GM21515 (cell line): Measurements from ENCODE around the gene ABI3BP.

Experiments used
- ATAC-seq: cut with Tn5 transposase; IDR thresholded peaks from one replicate; pipeline ENCODE4 v1.9.1; 2021; ENCODE audit not compliant: unreplicated experiment

ABI3BP gene

DNA sequence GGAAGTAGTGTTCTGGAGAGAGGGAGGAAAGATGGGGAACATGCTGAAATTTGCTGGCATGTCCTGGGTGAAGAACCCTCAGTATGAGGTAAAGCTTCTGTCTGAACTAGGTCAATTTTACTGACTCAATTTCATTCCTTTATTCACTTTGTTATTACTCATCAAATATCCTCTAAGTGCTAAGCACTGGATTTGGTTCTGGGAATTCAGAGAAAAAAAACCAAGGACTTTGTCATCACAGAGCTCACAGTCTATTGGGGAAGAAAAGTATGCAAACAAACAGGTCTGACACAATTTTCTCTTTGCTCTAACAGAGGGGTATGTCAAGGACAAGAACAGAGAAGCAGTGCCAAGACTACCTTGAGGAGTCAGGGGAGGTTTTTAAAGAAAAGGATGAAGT is 215.9 kb downstream of the ABI3BP start:
- ATAC-seq, result no peak

DNA sequence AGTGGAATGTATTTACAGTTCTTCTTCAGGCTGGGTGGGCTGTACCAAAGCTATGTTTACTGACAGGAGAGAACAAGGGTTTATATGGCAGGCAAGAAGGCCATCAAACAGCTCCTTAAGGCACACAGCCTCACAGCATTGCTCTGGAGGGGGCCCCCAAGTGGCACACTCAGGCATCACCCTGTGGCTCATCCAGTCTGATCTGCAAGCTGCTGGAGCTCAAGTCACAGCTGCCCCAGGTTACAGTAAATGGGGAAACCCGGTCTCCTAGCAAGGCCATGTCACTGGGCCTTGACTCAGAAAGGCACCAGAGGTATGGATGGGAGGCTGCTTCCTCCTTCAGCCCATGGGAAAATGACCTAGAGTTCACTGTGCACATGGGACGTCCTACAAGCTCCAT is 216.5 kb downstream of the ABI3BP start:
- ATAC-seq, result no peak

DNA sequence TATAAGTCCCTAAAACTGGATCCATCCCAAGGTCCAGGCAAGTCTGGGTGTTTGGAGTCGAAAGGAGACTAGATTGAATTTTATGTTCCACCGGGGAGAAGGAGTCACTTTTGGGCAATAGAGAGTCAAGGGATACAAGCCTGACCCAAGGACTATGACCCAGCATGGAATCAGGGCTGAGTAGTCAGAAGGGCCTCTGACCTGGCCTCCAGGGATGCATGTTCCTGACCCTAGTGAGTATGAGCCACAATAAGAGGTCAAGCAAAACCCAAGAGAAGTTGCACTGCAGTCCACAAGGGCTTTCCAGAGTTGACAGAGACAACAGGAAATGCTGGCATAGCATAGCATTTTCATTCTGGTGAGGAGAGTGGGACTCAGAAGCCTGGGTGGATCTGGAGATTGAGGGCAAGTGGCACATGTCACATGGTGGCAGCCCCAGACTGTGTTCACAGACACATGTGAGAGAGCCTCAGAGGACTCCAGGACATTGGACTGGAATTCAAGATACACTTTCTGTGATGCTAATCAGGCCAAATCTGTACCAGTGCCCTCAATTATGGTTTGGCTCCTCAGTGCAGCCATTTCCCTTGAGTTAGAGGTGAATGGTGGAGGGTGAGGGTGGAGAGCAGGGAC is 217.0 kb downstream of the ABI3BP start:
- no peak for ATAC-seq

DNA sequence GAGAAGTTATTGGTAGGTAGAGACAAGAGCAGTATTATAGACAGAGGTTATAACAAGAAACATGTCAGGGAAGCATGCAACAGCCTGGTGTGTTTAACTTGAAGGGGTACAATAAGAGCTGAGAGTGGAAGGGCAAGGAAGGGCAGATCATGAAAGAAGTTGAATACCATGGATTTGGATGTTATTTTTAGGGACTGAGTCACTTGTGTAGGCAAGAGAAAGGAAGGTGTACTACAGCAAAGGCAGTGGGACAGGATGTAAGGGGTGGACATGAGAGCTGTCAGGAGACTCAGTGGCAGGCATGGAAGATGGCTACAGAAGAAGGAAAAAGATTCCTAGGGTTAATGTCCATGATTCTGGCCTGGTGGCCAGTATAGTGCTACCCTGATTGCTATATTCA is 217.6 kb downstream of the ABI3BP start:
- ATAC-seq, result no peak

DNA sequence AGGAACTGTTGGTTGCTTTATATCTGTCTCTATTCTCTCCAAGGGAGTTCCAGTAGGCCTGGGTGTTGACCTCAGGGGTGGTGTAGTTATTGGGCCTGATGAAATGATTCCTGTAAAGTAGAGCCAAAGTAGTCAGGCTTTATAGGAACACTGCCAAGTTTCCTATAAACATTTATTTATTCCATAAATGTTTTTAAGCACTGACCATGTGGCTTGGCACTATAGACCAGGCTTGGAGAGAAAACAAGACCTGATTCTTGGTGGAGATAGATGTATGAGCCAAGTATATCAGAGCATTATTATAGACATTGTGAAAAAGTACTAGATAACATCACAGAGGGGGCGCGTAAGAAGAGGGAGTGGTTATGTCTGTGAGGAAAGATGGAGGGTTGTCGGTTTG is 218.0 kb downstream of the ABI3BP start:
- ATAC-seq, result no peak

DNA sequence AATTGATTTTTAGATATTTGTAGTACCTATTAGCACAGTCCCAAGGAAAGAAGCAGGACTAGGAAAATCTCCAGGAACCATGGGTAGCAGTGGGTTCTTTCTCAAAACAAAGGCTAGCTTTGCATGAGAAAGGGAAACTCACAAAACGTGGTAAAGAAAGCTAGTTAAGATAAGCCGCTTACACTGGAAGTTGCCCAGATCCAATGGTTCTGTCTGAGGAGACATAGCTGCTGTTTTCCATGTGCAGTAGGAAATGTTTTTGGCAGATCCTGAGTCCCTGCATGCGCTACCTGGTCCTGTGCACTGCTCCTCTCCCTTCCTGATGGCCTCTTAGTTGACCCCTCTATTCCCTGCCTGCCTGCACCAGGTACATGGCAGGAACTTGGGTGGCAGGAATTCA is 223.5 kb downstream of the ABI3BP start:
- no peak for ATAC-seq

DNA sequence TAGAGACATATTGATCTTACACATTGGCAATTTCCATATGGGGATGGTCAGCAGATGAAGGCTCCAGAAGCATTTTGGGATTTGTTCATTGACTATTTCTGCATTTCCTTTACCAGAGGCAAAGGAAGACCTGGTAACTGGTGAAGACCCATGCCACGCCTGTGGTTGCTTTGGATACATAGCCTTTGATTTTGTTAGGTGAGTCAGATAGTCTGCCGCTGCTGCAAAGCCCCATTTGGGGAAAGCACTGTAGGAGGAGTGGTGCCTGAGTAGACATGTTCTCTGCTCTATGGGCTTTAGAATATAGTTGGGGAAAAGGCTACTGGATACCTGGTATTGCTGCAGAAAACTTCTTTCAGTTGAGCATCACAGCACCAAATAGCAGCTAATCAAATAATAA is 227.2 kb downstream of the ABI3BP start:
- no peak for ATAC-seq

DNA sequence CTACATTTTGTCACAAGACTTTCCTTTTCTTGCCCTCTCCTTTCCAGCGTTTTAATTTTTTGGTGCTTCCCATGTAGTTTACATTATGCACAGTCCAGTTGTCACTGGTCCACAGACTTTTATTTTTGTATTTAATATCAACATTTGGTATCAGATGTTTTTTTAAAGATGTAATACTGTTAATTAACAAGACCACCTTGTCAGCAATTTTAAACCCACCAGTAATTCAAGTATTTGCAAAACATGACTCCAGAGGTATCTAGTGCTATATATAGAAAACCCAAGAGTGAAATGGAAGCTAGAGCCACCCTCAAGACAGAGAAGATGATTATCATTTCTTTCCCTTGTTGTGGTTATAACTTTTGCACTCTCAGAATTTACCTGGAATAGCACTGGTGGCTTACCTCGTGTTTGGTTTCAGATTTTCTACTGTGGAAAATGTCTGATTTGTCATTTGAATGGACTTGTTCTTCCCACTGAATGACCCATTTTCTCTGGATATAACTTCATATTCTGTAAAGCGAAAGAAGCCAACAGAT is 227.7 kb downstream of the ABI3BP start:
- ATAC-seq, result no peak

DNA sequence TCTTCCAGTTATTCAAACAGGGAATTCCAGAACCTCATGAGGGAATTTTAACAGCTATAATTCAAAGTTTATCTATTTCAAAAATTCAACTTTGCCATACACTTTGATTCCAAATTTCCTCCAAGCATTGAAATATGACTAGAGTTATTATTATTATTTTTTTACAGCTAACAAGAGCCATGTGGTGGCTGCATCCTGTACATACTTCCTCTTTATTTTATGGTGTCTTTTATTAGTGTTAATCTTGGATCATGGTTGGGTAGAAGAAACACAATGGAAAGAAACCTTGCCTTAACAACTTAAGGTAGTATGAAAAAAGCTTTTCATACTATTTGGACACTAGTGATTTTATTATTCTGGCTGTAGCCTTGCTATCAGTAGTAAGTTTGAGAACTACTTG is 231.3 kb downstream of the ABI3BP start:
- ATAC-seq, result no peak

DNA sequence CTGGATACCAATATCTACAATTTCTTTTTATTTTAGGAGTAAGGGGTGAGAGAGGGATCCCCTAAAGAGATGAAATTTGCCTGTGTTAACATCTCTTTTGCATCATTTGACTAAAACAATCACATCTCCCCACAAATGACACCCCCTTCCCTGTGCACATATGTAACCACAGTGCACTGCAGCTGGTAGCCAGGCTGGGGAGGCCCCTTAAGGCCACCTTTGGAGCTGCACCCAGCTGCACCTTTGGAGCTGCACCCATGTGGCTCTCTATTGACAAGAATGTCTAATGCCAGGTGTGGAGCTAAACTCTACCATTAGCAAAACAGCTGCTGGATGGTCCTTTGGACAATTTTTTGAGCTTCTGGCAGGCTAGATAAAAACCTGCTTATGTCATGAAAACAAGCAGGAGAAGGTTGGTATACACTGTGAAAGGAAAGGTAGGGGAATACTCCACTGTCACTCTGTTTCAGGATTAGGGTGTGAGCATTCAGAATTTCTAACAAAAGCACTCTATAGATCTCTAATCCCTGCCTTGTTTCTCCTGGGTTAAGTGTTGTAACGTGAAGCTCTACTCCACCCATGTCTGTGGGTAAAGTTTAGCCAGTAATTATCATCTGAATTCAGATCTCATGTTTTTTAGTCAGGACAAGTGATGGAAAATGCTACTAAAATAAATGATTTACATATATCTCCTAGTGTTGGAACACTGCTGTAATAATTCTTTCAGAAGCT is 231.8 kb downstream of the ABI3BP start:
- peak; percentile 91 for ATAC-seq

DNA sequence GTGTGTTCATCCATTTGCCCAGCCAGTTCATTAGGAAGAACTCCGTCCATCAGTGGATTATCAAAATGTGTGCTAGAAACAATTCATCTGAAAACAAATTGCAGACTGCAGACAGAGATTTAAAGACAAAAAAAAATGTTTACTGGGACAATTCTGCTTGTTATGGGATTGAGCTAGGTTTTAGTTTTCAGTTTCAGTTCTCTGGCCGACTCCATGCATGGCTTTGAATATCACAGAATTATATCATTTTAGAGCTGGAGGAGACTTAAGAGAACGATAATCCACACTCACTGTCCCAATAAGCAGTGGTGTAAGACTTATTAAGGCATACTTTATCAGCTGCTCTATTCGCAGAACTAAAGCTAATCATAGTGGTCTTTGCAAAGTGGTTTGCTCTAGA is 232.8 kb downstream of the ABI3BP start:
- no peak for ATAC-seq

DNA sequence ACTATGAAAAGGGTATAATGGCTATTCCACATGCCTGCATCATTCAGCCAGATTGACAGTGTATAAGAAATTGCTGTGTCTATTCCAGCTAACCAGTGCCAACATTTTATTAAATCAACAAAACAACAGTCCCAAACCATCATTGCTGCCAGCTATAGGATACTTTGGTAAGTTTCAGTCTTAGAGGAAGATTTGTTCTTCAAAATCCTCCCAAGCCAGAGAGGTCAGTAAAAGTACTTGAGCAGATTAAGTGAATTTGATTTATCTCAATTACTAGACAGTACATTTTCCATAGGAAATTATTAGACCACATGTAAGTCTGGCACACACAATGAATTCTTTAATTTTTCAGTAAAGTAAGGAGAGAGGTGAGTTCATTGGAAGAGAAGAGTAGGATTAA is 233.3 kb downstream of the ABI3BP start:
- no peak for ATAC-seq

DNA sequence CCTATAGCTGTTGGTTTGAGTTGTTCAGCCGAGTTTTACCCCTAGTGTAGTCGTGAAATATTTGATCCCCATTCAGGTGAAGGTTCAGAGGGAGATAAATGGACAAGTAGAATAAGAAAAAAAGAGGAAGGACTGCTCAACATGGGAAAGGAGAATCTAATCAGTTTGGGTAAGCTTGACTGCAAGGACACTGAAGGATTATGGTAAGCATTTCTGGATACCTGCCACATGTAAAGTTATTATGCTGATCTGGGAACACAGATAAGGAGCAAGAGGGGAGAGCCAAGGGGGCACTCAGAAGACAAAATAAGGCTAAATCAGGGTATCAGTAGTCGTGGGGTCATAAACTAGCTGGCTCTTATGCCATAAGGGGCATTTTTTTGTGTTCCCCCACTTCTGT is 234.1 kb downstream of the ABI3BP start:
- ATAC-seq, result no peak

DNA sequence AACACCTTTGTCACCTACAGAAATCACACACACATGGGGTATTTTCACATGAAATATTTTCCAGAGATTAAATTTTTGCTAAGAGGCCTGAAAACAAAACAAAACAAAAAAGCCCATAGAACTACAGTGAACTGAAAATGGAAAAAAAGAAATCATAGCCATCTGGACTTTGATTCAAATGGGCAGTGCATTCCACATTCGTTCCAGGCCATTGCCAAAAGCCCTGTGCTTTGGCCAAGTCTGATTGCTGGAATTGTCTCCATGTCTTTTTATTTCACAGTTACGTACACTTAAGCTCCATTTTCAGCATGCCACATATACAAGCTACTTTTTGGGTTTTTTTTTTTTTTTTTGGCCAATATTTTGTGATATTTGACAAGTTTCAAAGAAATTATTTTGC is 236.8 kb downstream of the ABI3BP start:
- ATAC-seq, result no peak

DNA sequence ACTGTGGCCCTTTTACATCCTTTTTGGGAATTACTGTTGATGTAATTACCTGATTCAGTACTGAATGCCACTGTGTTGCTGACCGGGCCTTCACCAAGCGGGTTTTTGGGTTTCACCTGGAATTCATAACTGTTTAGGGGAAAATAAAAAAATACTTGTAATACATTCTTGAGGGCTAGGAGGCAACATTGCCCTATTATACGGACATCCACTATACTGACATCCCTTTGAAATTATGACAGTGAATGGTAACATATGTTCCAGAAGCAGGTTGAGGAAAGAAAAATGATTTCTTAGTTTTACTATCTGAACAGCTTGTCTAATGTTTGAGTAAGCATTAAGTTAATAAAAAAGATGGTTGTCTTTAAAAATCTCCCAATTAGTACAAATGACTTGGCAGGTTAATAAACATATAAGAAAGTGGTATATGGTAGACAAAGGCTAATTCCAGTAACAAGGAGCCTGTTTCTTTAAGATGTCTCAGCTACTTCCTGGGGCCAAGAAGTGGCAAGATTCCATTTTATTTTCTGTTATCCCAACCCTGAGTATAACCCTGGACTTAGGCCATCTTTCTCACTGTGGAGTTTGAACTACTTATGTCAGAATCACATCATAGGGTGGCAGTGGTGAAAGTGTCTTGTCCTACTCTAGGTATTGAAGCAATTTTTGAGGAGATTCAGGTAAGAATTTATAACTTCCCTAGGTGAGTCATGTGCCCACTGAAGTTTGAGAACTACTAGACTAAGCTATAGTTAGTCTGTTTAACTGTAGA is 238.5 kb downstream of the ABI3BP start:
- no peak for ATAC-seq

DNA sequence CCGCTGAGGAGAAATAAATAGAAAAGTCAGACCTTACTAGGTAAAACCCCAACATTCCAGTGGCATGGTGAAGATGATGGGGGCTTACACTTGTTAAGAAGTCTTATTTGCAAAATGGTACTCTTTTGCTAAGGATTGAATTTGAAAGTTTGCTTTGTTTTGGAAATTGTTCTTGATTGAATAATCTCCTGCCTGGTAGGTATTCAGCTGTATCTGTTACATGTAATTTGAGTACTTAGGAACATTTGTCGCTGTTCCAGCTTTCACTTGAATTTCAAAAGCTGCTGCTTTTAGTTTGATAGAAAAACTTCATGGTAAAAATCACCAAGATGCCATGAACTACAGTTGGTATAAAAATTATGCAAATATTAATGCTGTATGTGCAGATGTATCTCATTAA is 239.4 kb downstream of the ABI3BP start:
- no peak for ATAC-seq

DNA sequence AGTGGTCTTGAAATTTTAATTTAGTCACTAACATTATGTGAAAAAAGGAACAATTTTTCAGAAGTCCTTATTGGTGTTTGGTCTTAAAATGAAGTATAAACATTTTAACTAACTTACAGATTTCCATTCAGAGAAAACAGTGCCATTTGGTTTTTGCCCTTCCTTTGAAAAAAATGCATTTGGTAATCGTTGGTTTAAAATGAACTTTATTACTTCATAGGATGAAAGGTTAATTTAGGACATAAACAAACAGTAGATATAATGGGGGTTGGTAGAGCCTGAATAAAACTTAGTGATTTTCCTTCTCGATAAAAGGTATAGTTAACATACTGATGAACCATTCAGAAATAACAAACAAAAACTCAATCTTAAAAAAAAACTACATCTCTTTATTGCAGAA is 244.3 kb downstream of the ABI3BP start:
- ATAC-seq, result no peak

DNA sequence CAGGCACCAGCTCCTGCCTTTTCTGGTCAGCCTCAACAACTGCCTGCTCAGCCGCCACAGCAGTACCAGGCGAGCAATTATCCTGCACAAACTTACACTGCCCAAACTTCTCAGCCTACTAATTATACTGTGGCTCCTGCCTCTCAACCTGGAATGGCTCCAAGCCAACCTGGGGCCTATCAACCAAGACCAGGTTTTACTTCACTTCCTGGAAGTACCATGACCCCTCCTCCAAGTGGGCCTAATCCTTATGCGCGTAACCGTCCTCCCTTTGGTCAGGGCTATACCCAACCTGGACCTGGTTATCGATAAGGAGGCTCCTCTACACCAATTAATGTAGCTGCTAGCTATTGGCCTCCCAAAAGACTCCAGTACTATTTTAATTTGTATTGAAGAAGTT is 245.0 kb downstream of the ABI3BP start:
- no peak for ATAC-seq

DNA sequence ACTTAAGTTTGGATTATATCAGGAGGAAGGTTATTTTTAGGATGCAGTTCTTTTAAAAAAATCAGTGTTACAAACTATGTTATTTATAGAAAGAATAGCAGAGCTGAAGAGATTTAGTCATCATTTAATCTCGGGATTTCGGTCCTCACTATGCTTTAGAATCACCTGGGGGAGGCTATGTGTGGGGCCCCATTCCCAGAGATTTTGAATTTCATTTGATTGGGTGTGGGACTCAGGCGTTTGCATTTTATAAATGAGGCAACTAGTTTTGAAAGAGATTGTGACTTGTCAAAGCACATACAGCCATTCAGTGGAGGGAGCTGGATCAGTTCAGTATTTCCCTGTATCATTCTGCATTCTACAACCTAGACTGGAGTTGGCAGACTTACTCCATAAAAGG is 247.1 kb downstream of the ABI3BP start:
- ATAC-seq, result no peak

DNA sequence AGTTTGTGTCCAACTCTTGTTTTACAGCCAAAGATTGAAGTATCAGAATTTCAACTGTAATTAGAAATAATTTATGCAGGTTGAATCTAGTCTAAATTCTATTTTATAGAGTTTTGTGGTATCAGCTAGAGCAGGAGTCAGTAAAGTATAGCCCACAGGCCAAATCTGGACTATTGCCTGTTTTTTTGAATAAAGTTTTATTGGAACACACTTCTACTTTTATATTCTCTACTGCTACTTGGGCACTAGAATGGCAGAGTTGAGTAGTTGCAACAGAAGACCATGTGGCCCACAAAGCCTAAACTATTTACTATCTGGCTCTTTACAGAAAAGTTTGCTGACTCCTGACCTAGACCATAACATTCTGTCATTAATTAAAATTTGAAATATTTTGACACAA is 247.6 kb downstream of the ABI3BP start:
- no peak for ATAC-seq

DNA sequence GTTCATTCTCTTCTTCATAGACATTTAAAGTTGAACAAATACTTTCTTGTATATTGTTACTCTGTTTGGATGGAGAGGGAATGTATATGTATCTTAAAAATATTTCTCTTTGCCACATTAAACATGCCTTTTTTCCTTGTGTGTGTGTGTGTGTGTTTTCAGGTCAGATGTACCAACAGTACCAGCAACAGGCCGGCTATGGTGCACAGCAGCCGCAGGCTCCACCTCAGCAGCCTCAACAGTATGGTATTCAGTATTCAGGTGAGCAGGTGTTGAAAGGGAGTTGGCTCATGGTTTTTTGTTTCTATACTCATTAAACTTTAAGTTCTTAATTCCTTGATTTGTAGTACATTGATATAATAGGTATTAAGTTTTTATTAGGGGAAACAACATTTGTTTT is 248.6 kb downstream of the ABI3BP start:
- no peak for ATAC-seq

DNA sequence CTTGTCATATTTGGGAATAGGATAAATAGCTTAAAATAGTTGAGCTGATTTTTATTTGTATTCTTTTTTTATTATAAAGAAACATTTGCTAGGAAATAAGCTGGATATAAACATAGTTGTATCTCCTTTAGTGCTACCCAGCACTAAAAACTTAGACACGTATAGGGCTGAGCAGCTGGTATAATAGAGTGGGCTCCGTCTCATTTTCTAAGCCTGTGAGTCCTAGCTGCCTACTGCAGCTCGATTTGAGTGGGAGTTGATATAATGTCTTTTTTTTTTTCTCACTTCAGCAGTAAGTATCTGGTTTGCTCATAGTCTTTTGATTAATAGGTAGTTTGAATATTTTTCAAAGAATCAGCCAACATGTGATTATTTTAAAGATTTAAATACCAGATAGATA is 249.7 kb downstream of the ABI3BP start:
- no peak for ATAC-seq
